PC-3 (cell line): Measurements from ENCODE around the gene DUSP6.

Experiments
- CTCF ChIP-seq: fragments of 300-600 bp; sonication (generic); conservative IDR thresholded peaks from 2 replicates; pipeline ENCODE4 v1.5.1; 2017; ENCODE audit warnings: antibody characterized with exemption, low read depth, mild to moderate bottlenecking, low read length
- EZH2phosphoT487 ChIP-seq: fragments of 300-600 bp; sonication (generic); IDR thresholded peaks from 2 replicates; pipeline ENCODE4 v1.6.1; 2018; ENCODE audit warnings: mild to moderate bottlenecking, antibody characterized with exemption, low read length, borderline replicate concordance

- TF ChIP-seq EZH2phosphoT487 = no peak
- TF ChIP-seq CTCF = no peak
Observed at GRCh38 chr12:89305373-89305772, 46.9 kb downstream of the DUSP6 start.
